HUDEP-2 (cell line): ENCODE results near the gene ATP5F1A.
A peak's percentile ranks its signal among the peaks of the same experiment; 100 is the strongest.
"Not testable (repeated sequence)": the region's sequence is repeated elsewhere in the genome, so short reads cannot be mapped to it uniquely, and the experiment has no call there.

Experiments
- DNase-seq, 76 experiments: peaks; one replicate each; lab custom pipeline; 2025; ENCODE audit not compliant: unreplicated experiment in 76 of 76; lab: John Stamatoyannopoulos, UW

The ATP5F1A gene

GRCh38 chr18:46097801-46098615 lies at the start of gene ATP5F1A:
Gene ATP5F1A, minus strand, starts transcription at chr18:46098296. Its CDS starts 65 bp downstream, at chr18:46098231.
- peak in 75 of 76 experiments; percentile 5 to 92 (median 78) for DNase-seq

- DNase-seq, result no peak
Measured at GRCh38 chr18:46141199-46141598, 43.1 kb upstream of the ATP5F1A start.

- DNase-seq, result no peak
Measured at GRCh38 chr18:46140173-46140572, 42.1 kb upstream of the ATP5F1A start.

- no peak for DNase-seq
Measured at GRCh38 chr18:46134920-46135675, 37.0 kb upstream of the ATP5F1A start.

- DNase-seq, result no peak
Measured at GRCh38 chr18:46133534-46133933, 35.4 kb upstream of the ATP5F1A start.

- DNase-seq, result not testable (repeated sequence)
Measured at GRCh38 chr18:46130549-46130948, 32.5 kb upstream of the ATP5F1A start.

GRCh38 chr18:46130061-46130460 lies 32.0 kb upstream of the ATP5F1A start:
- no peak for DNase-seq

GRCh38 chr18:46126625-46127024 lies 28.5 kb upstream of the ATP5F1A start:
- not testable (repeated sequence) for DNase-seq

GRCh38 chr18:46113751-46114150 lies 15.7 kb upstream of the ATP5F1A start:
- no peak for DNase-seq

GRCh38 chr18:46110406-46110805 lies 12.3 kb upstream of the ATP5F1A start:
- DNase-seq, result no peak

GRCh38 chr18:46109386-46109785 lies 11.3 kb upstream of the ATP5F1A start:
- no peak for DNase-seq

- DNase-seq, result peak in 75 of 76 experiments; percentile 17 to 96 (median 88)
Measured at GRCh38 chr18:46104128-46104911, 6.2 kb upstream of the ATP5F1A start, which contains the start of gene HAUS1. Gene HAUS1, plus strand, starts transcription at chr18:46104385. Its CDS starts 27 bp downstream, at chr18:46104412.

GRCh38 chr18:46099463-46099862 lies 1.4 kb upstream of the ATP5F1A start:
- no peak for DNase-seq

- DNase-seq, result peak in 2 of 76 experiments; percentile 44 to 49
Measured at GRCh38 chr18:46098616-46098933, 479 bp upstream of the ATP5F1A start.

GRCh38 chr18:46097431-46097800 lies 680 bp downstream of the ATP5F1A start:
- DNase-seq, result peak in 2 of 76 experiments; percentile 12 to 42

- DNase-seq, result peak in 10 of 76 experiments; percentile 2 to 60 (median 13)
Measured at GRCh38 chr18:46096651-46097300, 1.3 kb downstream of the ATP5F1A start.

- no peak for DNase-seq
Measured at GRCh38 chr18:46095532-46095931, 2.6 kb downstream of the ATP5F1A start.

GRCh38 chr18:46088501-46088900 lies 9.6 kb downstream of the ATP5F1A start:
- DNase-seq, result not testable (repeated sequence)

GRCh38 chr18:46084431-46084830 lies 13.7 kb downstream of the ATP5F1A start:
- no peak for DNase-seq

GRCh38 chr18:46080156-46080555 lies 17.9 kb downstream of the ATP5F1A start:
- DNase-seq, result no peak
